NB4 (cell line): ENCODE results near the gene STAP1.

Experiments
- DNase-seq: peaks from one replicate; pipeline ENCODE4 v3.0.0; 2010; ENCODE audit warnings: low read depth
- H3K4me3 ChIP-seq: one replicate; pipeline ENCODE4 v1.5.1; 2011; ENCODE audit warnings: mild to moderate bottlenecking, low read depth, low read length, moderate library complexity
- CTCF ChIP-seq: IDR thresholded peaks from one replicate; pipeline ENCODE4 v1.5.1; 2012; ENCODE audit warnings: low read depth, low read length
- MAX ChIP-seq: IDR thresholded peaks from 2 replicates; pipeline ENCODE4 v1.6.1; 2011; ENCODE audit warnings: low read depth, low read length
- MYC ChIP-seq: IDR thresholded peaks from 2 replicates; pipeline ENCODE4 v1.6.1; 2011; ENCODE audit warnings: low read depth, low read length
- POLR2A ChIP-seq: IDR thresholded peaks from 2 replicates; pipeline ENCODE4 v1.6.1; 2011; ENCODE audit warnings: mild to moderate bottlenecking; ENCODE audit not compliant: insufficient read length; ENCODE audit errors: extremely low read depth

The STAP1 gene

GRCh38 chr4:67587156-67587555 lies 28.6 kb downstream of the STAP1 start:
- no peak for DNase-seq
- no peak for TF ChIP-seq MYC
- no peak for TF ChIP-seq MAX
- H3K4me3 ChIP-seq: no peak overlapping the region

GRCh38 chr4:67593741-67594175 lies 35.2 kb downstream of the STAP1 start:
- DNase-seq: peak; percentile 8
- TF ChIP-seq MAX (no peak), MYC (no peak), POLR2A (no peak), CTCF (no peak)
- no peak overlapping the region for H3K4me3 ChIP-seq

- no peak for TF ChIP-seq CTCF
- TF ChIP-seq MAX: no peak
- no peak for TF ChIP-seq MYC
- TF ChIP-seq POLR2A: no peak
- no peak for DNase-seq
These were observed 44.9 kb downstream of the STAP1 start for GRCh38 chr4:67603310-67604028.

GRCh38 chr4:67604029-67604381 lies 45.5 kb downstream of the STAP1 start:
- TF ChIP-seq POLR2A (no peak), CTCF (no peak), MAX (no peak), MYC (no peak)

More at GRCh38 chr4:67603310-67604028, 44.9 kb downstream of the STAP1 start:
- H3K4me3 ChIP-seq: no peak overlapping the region

GRCh38 chr4:67604749-67605148 lies 46.2 kb downstream of the STAP1 start:
- DNase-seq: no peak
- no peak overlapping the region for H3K4me3 ChIP-seq
- TF ChIP-seq POLR2A (no peak), MAX (no peak), CTCF (no peak), MYC (no peak)

More at GRCh38 chr4:67604029-67604381, 45.5 kb downstream of the STAP1 start:
- no peak for DNase-seq
- no peak overlapping the region for H3K4me3 ChIP-seq

- no peak for DNase-seq
- no peak for TF ChIP-seq MAX
- TF ChIP-seq CTCF: no peak
- no peak for TF ChIP-seq POLR2A
- TF ChIP-seq MYC: no peak
- H3K4me3 ChIP-seq: no peak overlapping the region
These were observed 49.5 kb downstream of the STAP1 start for GRCh38 chr4:67608027-67608426.
